EL (cell line): ENCODE results near the gene GLI3.

Source experiments
- DNase-seq: peaks from one replicate; pipeline ENCODE4 v3.0.0-alpha.2; 2016

Gene GLI3

GRCh38 chr7:42168512-42168911 lies 68.5 kb downstream of the GLI3 start:
- no peak for DNase-seq

GRCh38 chr7:42167631-42168236 lies 69.3 kb downstream of the GLI3 start:
- no peak for DNase-seq

GRCh38 chr7:42167206-42167605 lies 69.8 kb downstream of the GLI3 start:
- peak; percentile 14 for DNase-seq

GRCh38 chr7:42164881-42165428 lies 72.1 kb downstream of the GLI3 start:
- no peak for DNase-seq

GRCh38 chr7:42162560-42163325 lies 74.3 kb downstream of the GLI3 start:
- DNase-seq = no peak

- DNase-seq = no peak
These were observed 75.3 kb downstream of the GLI3 start for GRCh38 chr7:42161719-42162118.

GRCh38 chr7:42161110-42161509 lies 75.9 kb downstream of the GLI3 start:
- DNase-seq = no peak

- no peak for DNase-seq
These were observed 77.9 kb downstream of the GLI3 start for GRCh38 chr7:42159130-42159529.

- DNase-seq = no peak
These were observed 79.9 kb downstream of the GLI3 start for GRCh38 chr7:42156967-42157721.

- DNase-seq = peak; percentile 29
These were observed 80.6 kb downstream of the GLI3 start for GRCh38 chr7:42156291-42156865.

- DNase-seq = no peak
These were observed 81.3 kb downstream of the GLI3 start for GRCh38 chr7:42155584-42156290.

GRCh38 chr7:42154173-42154572 lies 82.8 kb downstream of the GLI3 start:
- no peak for DNase-seq

- no peak for DNase-seq
These were observed 84.4 kb downstream of the GLI3 start for GRCh38 chr7:42152329-42153205.

- DNase-seq = no peak
These were observed 85.7 kb downstream of the GLI3 start for GRCh38 chr7:42151309-42151708.

GRCh38 chr7:42145539-42145938 lies 91.5 kb downstream of the GLI3 start:
- no peak for DNase-seq

- DNase-seq = no peak
These were observed 92.4 kb downstream of the GLI3 start for GRCh38 chr7:42144604-42145003.

GRCh38 chr7:42143711-42144600 lies 93.1 kb downstream of the GLI3 start:
- DNase-seq = peak; percentile 11

GRCh38 chr7:42142089-42142488 lies 94.9 kb downstream of the GLI3 start:
- no peak for DNase-seq

GRCh38 chr7:42139751-42140150 lies 97.3 kb downstream of the GLI3 start:
- no peak for DNase-seq

- no peak for DNase-seq
These were observed 98.3 kb downstream of the GLI3 start for GRCh38 chr7:42138691-42139090.
